HG03139 (cell line): ENCODE measurements around the gene SEPSECS.
A peak's percentile ranks its signal among the peaks of the same experiment; 100 is the strongest.

Experiments used
- ATAC-seq: cut with Tn5 transposase; IDR thresholded peaks from one replicate; pipeline ENCODE4 v1.9.1; 2021; ENCODE audit not compliant: unreplicated experiment

Gene SEPSECS

GRCh38 chr4:25110527-25111329 is 49.5 kb downstream of the SEPSECS start:
- ATAC-seq: no peak

- ATAC-seq: no peak
These were observed 50.7 kb downstream of the SEPSECS start for GRCh38 chr4:25109511-25109910.

GRCh38 chr4:25108556-25108955 is 51.7 kb downstream of the SEPSECS start:
- ATAC-seq: no peak

- no peak for ATAC-seq
These were observed 52.3 kb downstream of the SEPSECS start for GRCh38 chr4:25107827-25108516.

GRCh38 chr4:25106363-25107151 is 53.7 kb downstream of the SEPSECS start:
- no peak for ATAC-seq

GRCh38 chr4:25104591-25104990 is 55.7 kb downstream of the SEPSECS start:
- no peak for ATAC-seq

- ATAC-seq: no peak
These were observed 56.8 kb downstream of the SEPSECS start for GRCh38 chr4:25103418-25103817.

- no peak for ATAC-seq
These were observed 58.4 kb downstream of the SEPSECS start for GRCh38 chr4:25101836-25102235.

GRCh38 chr4:25100710-25101109 is 59.5 kb downstream of the SEPSECS start:
- ATAC-seq: no peak

- ATAC-seq: no peak
These were observed 60.2 kb downstream of the SEPSECS start for GRCh38 chr4:25100021-25100555.

- ATAC-seq: no peak
These were observed 61.0 kb downstream of the SEPSECS start for GRCh38 chr4:25098964-25099891.

- ATAC-seq: no peak
These were observed 63.2 kb downstream of the SEPSECS start for GRCh38 chr4:25096981-25097443.

GRCh38 chr4:25096251-25096980 is 63.8 kb downstream of the SEPSECS start:
- ATAC-seq: no peak

GRCh38 chr4:25095837-25096236 is 64.4 kb downstream of the SEPSECS start:
- no peak for ATAC-seq

- ATAC-seq: no peak
These were observed 68.1 kb downstream of the SEPSECS start for GRCh38 chr4:25092139-25092538.

- ATAC-seq: no peak
These were observed 69.7 kb downstream of the SEPSECS start for GRCh38 chr4:25090516-25090915.

- ATAC-seq: no peak
These were observed 71.0 kb downstream of the SEPSECS start for GRCh38 chr4:25089051-25089763.

GRCh38 chr4:25088093-25088952 is 71.9 kb downstream of the SEPSECS start:
- ATAC-seq: peak; percentile 67
